ENCODE data around the gene RAPH1. TPM values are rescaled to one million over a fixed set of nuclear protein-coding genes. Genes with fewer than 3 reads are reported as not detected.

RAPH1 gene
- total and polyA plus RNA-seq, 9 of the 15 experiments (the other 6 are each of a cell fraction or from before 2014, with no cell fraction given) = 0.07 to 0.71 (median 0.27) TPM

DNA sequence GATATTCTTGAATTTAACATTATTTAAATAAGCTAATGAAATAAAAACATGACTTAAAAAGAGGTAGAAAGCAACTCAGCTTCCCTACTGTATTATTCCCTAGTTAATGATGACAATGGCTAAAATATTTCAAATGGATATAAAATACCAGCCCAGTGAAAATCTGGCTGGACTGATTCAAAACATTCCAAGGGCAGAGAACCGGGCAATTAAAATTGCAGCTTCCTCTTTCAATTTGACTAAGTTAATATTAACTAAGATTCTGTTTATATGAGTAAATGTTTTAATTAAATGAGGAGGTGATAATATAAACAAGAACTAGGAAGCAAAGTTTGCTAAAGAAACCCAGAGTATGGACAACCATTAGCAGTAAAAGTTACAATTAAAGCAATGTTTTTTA, 65.6 kb downstream of the RAPH1 start:
- WGBS (ENCODE audit: insufficient coverage, low coverage, missing lambda C conversion rate) = 0% methylated on average over 1 of the region's 1 CpG
- no peak overlapping the region for H3K9ac ChIP-seq (ENCODE audit: insufficient read depth in 1 of 2, low read depth in 2 of 2, low read length in 2 of 2)
- H3K4me2 ChIP-seq (ENCODE audit: insufficient read depth, low read length) = no peak overlapping the region
- no TSS peak for BruUV-seq (replicated peaks)
- H3K27me3 ChIP-seq (ENCODE audit: control insufficient read depth in 2 of 2, insufficient read depth in 2 of 2, low read length in 2 of 2) = no peaks in the 10 kb centered on the region
- H3K27ac ChIP-seq (ENCODE audit: extremely low read depth, low read depth, low read length) = no peak overlapping the region
- H3K36me3 ChIP-seq (ENCODE audit: control insufficient read depth, insufficient read depth, low read length) = no peaks in the 10 kb centered on the region
- H2AFZ ChIP-seq (ENCODE audit: low read depth, low read length) = no peak overlapping the region
- CTCF ChIA-PET (ENCODE audit: low intra/inter-chr PET ratio) = no interaction called here
- H4K20me1 ChIP-seq (replicated peaks; ENCODE audit: control insufficient read depth, insufficient read depth, low read length) = no peaks in the 10 kb centered on the region
- no peaks in the 10 kb centered on the region for H3K79me2 ChIP-seq (ENCODE audit: control insufficient read depth, insufficient read depth, low read length)
- no peaks in the 10 kb centered on the region for H3K9me1 ChIP-seq (ENCODE audit: control insufficient read depth, insufficient read depth, low read length)
- in situ Hi-C loops (cut with MboI) (loop anchor here (25.0 kb wide), 1 partner anchor 882 kb away; no protein-coding TSS in a partner anchor), intact Hi-C loops (cut with micrococcal nuclease) (no loop called here)
- POLR2A ChIA-PET = interaction anchor here (0.7 to 0.9 kb wide), 2 partner anchors 10 to 441 kb away, joined by 3 to 4 read pairs; no protein-coding TSS in a partner anchor
- no peak for ATAC-seq
- no peak for TF ChIP-seq ZNF253 (CRISPR knock-in tag; conservative IDR thresholded peaks at IDR 0.05)
- TF ChIP-seq POLR2H (tag; IDR thresholded peaks at IDR 0.05; ENCODE audit: low read depth) = no peak
- no peak for TF ChIP-seq CREBBP (IDR thresholded peaks at IDR 0.05; ENCODE audit: low read depth, low read length)
- no peak for TF ChIP-seq ZNF707 (CRISPR knock-in tag; conservative IDR thresholded peaks at IDR 0.05)
- no peak for TF ChIP-seq MAFF (IDR thresholded peaks at IDR 0.05; ENCODE audit: low read length)
- TF ChIP-seq SMC3 (conservative IDR thresholded peaks at IDR 0.05; ENCODE audit: insufficient read depth, low read depth, low read length) = no peak
- no peak for TF ChIP-seq RBM22 (IDR thresholded peaks at IDR 0.05; ENCODE audit: low read depth, low read length, poor library complexity, severe bottlenecking)
- TF ChIP-seq PURB (CRISPR knock-in tag; IDR thresholded peaks at IDR 0.05; ENCODE audit: low read depth) = no peak
- no peak for TF ChIP-seq NRF1 (conservative IDR thresholded peaks at IDR 0.05 in 1 of 2, IDR thresholded peaks at IDR 0.05 in 1 of 2)
- TF ChIP-seq, protein P1, sequence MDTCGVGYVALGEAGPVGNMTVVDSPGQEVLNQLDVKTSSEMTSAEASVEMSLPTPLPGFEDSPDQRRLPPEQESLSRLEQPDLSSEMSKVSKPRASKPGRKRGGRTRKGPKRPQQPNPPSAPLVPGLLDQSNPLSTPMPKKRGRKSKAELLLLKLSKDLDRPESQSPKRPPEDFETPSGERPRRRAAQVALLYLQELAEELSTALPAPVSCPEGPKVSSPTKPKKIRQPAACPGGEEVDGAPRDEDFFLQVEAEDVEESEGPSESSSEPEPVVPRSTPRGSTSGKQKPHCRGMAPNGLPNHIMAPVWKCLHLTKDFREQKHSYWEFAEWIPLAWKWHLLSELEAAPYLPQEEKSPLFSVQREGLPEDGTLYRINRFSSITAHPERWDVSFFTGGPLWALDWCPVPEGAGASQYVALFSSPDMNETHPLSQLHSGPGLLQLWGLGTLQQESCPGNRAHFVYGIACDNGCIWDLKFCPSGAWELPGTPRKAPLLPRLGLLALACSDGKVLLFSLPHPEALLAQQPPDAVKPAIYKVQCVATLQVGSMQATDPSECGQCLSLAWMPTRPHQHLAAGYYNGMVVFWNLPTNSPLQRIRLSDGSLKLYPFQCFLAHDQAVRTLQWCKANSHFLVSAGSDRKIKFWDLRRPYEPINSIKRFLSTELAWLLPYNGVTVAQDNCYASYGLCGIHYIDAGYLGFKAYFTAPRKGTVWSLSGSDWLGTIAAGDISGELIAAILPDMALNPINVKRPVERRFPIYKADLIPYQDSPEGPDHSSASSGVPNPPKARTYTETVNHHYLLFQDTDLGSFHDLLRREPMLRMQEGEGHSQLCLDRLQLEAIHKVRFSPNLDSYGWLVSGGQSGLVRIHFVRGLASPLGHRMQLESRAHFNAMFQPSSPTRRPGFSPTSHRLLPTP (IDR thresholded peaks at IDR 0.05; ENCODE audit: borderline replicate concordance, extremely low read depth, insufficient read length) = no peak
- no peak for TF ChIP-seq ASH1L (IDR thresholded peaks at IDR 0.05; ENCODE audit: borderline replicate concordance, low read depth, partially characterized antibody)
- no peak overlapping the region for H3K4me3 ChIP-seq
- H3K4me1 ChIP-seq (replicated peaks in 1 of 2; ENCODE audit: control insufficient read depth in 2 of 2, insufficient read depth in 2 of 2, low read length in 2 of 2) = no peaks in the 10 kb centered on the region; a peak in 1 of 5 replicates
- no peak for DNase-seq (ENCODE audit: extremely low read depth in 1 of 4, low spot score in 3 of 4)
- FAIRE-seq = no peak
- no peaks in the 10 kb centered on the region for H3K9me3 ChIP-seq (replicated peaks; ENCODE audit: control insufficient read depth, insufficient read depth, low read depth, low read length)

Data from K562 (cell line).